Activated T-cell treated with anti-CD3 and anti-CD28 coated beads, Interleukin-2, amount 50 U/mL, for 72 hours (primary cell): Measurements from ENCODE around the gene PRELID2. TPM values are rescaled to one million over a fixed set of nuclear protein-coding genes. Genes with fewer than 3 reads are reported as not detected.
"Not testable (repeated sequence)": the region's sequence is repeated elsewhere in the genome, so short reads cannot be mapped to it uniquely, and the experiment has no call there.

Experiments used
- ATAC-seq, 2 donors: fragments of 150-1000 bp; cut with Tn5 transposase; replicated peaks in 1 of 2; 2 replicates each; pipeline ENCODE4 v1.10.0; 2021; ENCODE audit warnings: moderate library complexity in 2 of 2, mild to moderate bottlenecking in 1 of 2
- DNase-seq, 2 donors: peaks; one replicate each; pipeline ENCODE4 v3.0.0; 2021 to 2022; ENCODE audit warnings: mixed read lengths in 1 of 2
- H3K27ac Mint-ChIP-seq: one replicate; pipeline ENCODE4 v1.8.0; 2022; ENCODE audit warnings: mild to moderate bottlenecking, moderate library complexity, mixed read lengths
- H3K27me3 Mint-ChIP-seq: one replicate; pipeline ENCODE4 v1.8.0; 2022; ENCODE audit warnings: low read depth, mixed read lengths
- H3K36me3 Mint-ChIP-seq, 2 donors: one replicate each; pipeline ENCODE4 v1.8.0; 2022; ENCODE audit warnings: mixed read lengths in 2 of 2, mild to moderate bottlenecking in 1 of 2; ENCODE audit not compliant: insufficient read depth in 2 of 2
- H3K4me1 Mint-ChIP-seq: one replicate; pipeline ENCODE4 v1.8.0; 2022; ENCODE audit warnings: low read depth, mixed read lengths
- H3K4me3 Mint-ChIP-seq, 2 donors: one replicate each; pipeline ENCODE4 v1.8.0; 2022; ENCODE audit warnings: mild to moderate bottlenecking in 2 of 2, mixed read lengths in 2 of 2, moderate library complexity in 2 of 2
- H3K9me3 Mint-ChIP-seq, 2 donors: one replicate each; pipeline ENCODE4 v1.8.0; 2022; ENCODE audit warnings: mixed read lengths in 2 of 2
- total RNA-seq, 2 donors: library from RNA; stranded (reverse); gene quantifications; one replicate each; pipeline ENCODE4 v1.2.3, GENCODE V29; 2022

The PRELID2 gene
- total RNA-seq, 2 donors from 2014 or later, result 2.3 to 4.6 TPM

- no peak overlapping the region for H3K4me3 Mint-ChIP-seq
- no peak for ATAC-seq
- no peak overlapping the region for H3K27ac Mint-ChIP-seq
- H3K27me3 Mint-ChIP-seq, result no peaks in the 10 kb centered on the region
- DNase-seq, result no peak
- H3K4me1 Mint-ChIP-seq, result no peaks in the 10 kb centered on the region
- peaks cover 4% of the 10 kb centered on the region in 2 donors for H3K9me3 Mint-ChIP-seq
- H3K36me3 Mint-ChIP-seq, result peaks cover 0 to 1% of the 10 kb centered on the region in 2 donors
Observed at GRCh38 chr5:145801195-145801594, 33.9 kb downstream of the PRELID2 start.

GRCh38 chr5:145800181-145800580, 35.0 kb downstream of the PRELID2 start:
- no peak overlapping the region for H3K4me3 Mint-ChIP-seq
- peaks cover 4% of the 10 kb centered on the region in 2 donors for H3K9me3 Mint-ChIP-seq
- H3K36me3 Mint-ChIP-seq, result peaks cover 0 to 1% of the 10 kb centered on the region in 2 donors
- DNase-seq (no peak), ATAC-seq (no peak)
- no peaks in the 10 kb centered on the region for H3K27me3 Mint-ChIP-seq
- H3K4me1 Mint-ChIP-seq, result no peaks in the 10 kb centered on the region
- H3K27ac Mint-ChIP-seq, result no peak overlapping the region

GRCh38 chr5:145798503-145798902, 36.6 kb downstream of the PRELID2 start:
- not testable (repeated sequence) for H3K27me3 Mint-ChIP-seq, H3K27ac Mint-ChIP-seq, DNase-seq, H3K4me1 Mint-ChIP-seq, ATAC-seq, H3K36me3 Mint-ChIP-seq, H3K4me3 Mint-ChIP-seq, H3K9me3 Mint-ChIP-seq

GRCh38 chr5:145797336-145797735, 37.8 kb downstream of the PRELID2 start:
- DNase-seq (no peak), ATAC-seq (no peak)
- H3K36me3 Mint-ChIP-seq, result peaks cover 0 to 1% of the 10 kb centered on the region in 2 donors
- H3K27me3 Mint-ChIP-seq, result no peaks in the 10 kb centered on the region
- peaks cover 3 to 4% of the 10 kb centered on the region in 2 donors for H3K9me3 Mint-ChIP-seq
- H3K27ac Mint-ChIP-seq, result no peak overlapping the region
- H3K4me1 Mint-ChIP-seq, result no peaks in the 10 kb centered on the region
- H3K4me3 Mint-ChIP-seq, result no peak overlapping the region

GRCh38 chr5:145796318-145796717, 38.8 kb downstream of the PRELID2 start:
- no peak overlapping the region for H3K4me3 Mint-ChIP-seq
- ATAC-seq, result no peak
- H3K27me3 Mint-ChIP-seq, result no peaks in the 10 kb centered on the region

GRCh38 chr5:145793574-145793973, 41.6 kb downstream of the PRELID2 start:
- Mint-ChIP-seq H3K9me3 (peaks cover 2 to 3% of the 10 kb centered on the region in 2 donors), H3K4me3 (no peak overlapping the region), H3K36me3 (peaks cover 1% of the 10 kb centered on the region in 2 donors), H3K27ac (no peak overlapping the region), H3K4me1 (no peaks in the 10 kb centered on the region), H3K27me3 (no peaks in the 10 kb centered on the region)
- ATAC-seq, result no peak
- no peak for DNase-seq

More at GRCh38 chr5:145796318-145796717, 38.8 kb downstream of the PRELID2 start:
- no peaks in the 10 kb centered on the region for H3K4me1 Mint-ChIP-seq
- H3K36me3 Mint-ChIP-seq, result peaks cover 0 to 1% of the 10 kb centered on the region in 2 donors
- DNase-seq, result no peak
- no peak overlapping the region for H3K27ac Mint-ChIP-seq
- no peaks in the 10 kb centered on the region for H3K9me3 Mint-ChIP-seq

- no peaks in the 10 kb centered on the region for H3K27me3 Mint-ChIP-seq
- H3K4me3 Mint-ChIP-seq, result no peak overlapping the region
- ATAC-seq (no peak), DNase-seq (no peak)
- H3K9me3 Mint-ChIP-seq, result peaks cover 2 to 3% of the 10 kb centered on the region in 2 donors
- no peaks in the 10 kb centered on the region for H3K4me1 Mint-ChIP-seq
- no peak overlapping the region for H3K27ac Mint-ChIP-seq
- H3K36me3 Mint-ChIP-seq, result peaks cover 0 to 1% of the 10 kb centered on the region in 2 donors
Observed at GRCh38 chr5:145792840-145793239, 42.3 kb downstream of the PRELID2 start.

- no peaks in the 10 kb centered on the region for H3K4me1 Mint-ChIP-seq
- ATAC-seq, result no peak
- H3K27ac Mint-ChIP-seq, result no peak overlapping the region
- H3K36me3 Mint-ChIP-seq, result peaks cover 0 to 1% of the 10 kb centered on the region in 2 donors
- no peak overlapping the region for H3K4me3 Mint-ChIP-seq
- H3K27me3 Mint-ChIP-seq, result no peaks in the 10 kb centered on the region
- no peak for DNase-seq
- H3K9me3 Mint-ChIP-seq, result peaks cover 2 to 3% of the 10 kb centered on the region in 2 donors
Observed at GRCh38 chr5:145791866-145792265, 43.3 kb downstream of the PRELID2 start.

- H3K36me3 Mint-ChIP-seq, result peaks cover 0 to 1% of the 10 kb centered on the region in 2 donors
- H3K27ac Mint-ChIP-seq, result no peak overlapping the region
Observed at GRCh38 chr5:145787996-145788395, 47.1 kb downstream of the PRELID2 start.

GRCh38 chr5:145787507-145787906, 47.6 kb downstream of the PRELID2 start:
- H3K27me3 Mint-ChIP-seq, result no peaks in the 10 kb centered on the region
- H3K9me3 Mint-ChIP-seq, result peaks cover 2 to 3% of the 10 kb centered on the region in 2 donors

More at GRCh38 chr5:145787996-145788395, 47.1 kb downstream of the PRELID2 start:
- ATAC-seq (no peak), DNase-seq (no peak)
- no peaks in the 10 kb centered on the region for H3K27me3 Mint-ChIP-seq
- H3K9me3 Mint-ChIP-seq, result peaks cover 2 to 3% of the 10 kb centered on the region in 2 donors
- no peaks in the 10 kb centered on the region for H3K4me1 Mint-ChIP-seq
- H3K4me3 Mint-ChIP-seq, result no peak overlapping the region

GRCh38 chr5:145787001-145787400, 48.1 kb downstream of the PRELID2 start:
- H3K9me3 Mint-ChIP-seq, result peaks cover 2 to 3% of the 10 kb centered on the region in 2 donors
- H3K27me3 Mint-ChIP-seq, result no peaks in the 10 kb centered on the region
- DNase-seq (no peak), ATAC-seq (no peak)
- H3K4me1 Mint-ChIP-seq, result no peaks in the 10 kb centered on the region
- no peak overlapping the region for H3K27ac Mint-ChIP-seq
- peaks cover 0 to 1% of the 10 kb centered on the region in 2 donors for H3K36me3 Mint-ChIP-seq
- no peak overlapping the region for H3K4me3 Mint-ChIP-seq

More at GRCh38 chr5:145787507-145787906, 47.6 kb downstream of the PRELID2 start:
- DNase-seq (no peak), ATAC-seq (no peak)
- H3K4me3 Mint-ChIP-seq, result no peak overlapping the region
- no peak overlapping the region for H3K27ac Mint-ChIP-seq
- H3K4me1 Mint-ChIP-seq, result no peaks in the 10 kb centered on the region
- H3K36me3 Mint-ChIP-seq, result peaks cover 0 to 1% of the 10 kb centered on the region in 2 donors

GRCh38 chr5:145780982-145781381, 54.2 kb downstream of the PRELID2 start:
- no peak for DNase-seq
- ATAC-seq, result no peak
- Mint-ChIP-seq H3K4me1 (no peaks in the 10 kb centered on the region), H3K4me3 (no peak overlapping the region), H3K9me3 (peaks cover 0 to 2% of the 10 kb centered on the region in 2 donors), H3K27ac (no peak overlapping the region), H3K36me3 (no peaks in the 10 kb centered on the region), H3K27me3 (no peaks in the 10 kb centered on the region)

GRCh38 chr5:145778144-145778900, 56.8 kb downstream of the PRELID2 start:
- Mint-ChIP-seq H3K4me3 (no peak overlapping the region), H3K9me3 (peaks cover 0 to 2% of the 10 kb centered on the region in 2 donors), H3K27ac (no peak overlapping the region), H3K36me3 (no peaks in the 10 kb centered on the region), H3K4me1 (no peaks in the 10 kb centered on the region), H3K27me3 (no peaks in the 10 kb centered on the region)
- DNase-seq, result no peak
- ATAC-seq, result no peak
